Neural cell (in vitro differentiated cells): ENCODE results near the gene DNAL4. TPM values are rescaled to one million over a fixed set of nuclear protein-coding genes. Genes with fewer than 3 reads are reported as not detected.

ENCODE experiments used
- H2AFZ ChIP-seq: fragments of 200-600, 300-800 bp; sonication (generic), shearing (Covaris generic); 2 replicates; pipeline ENCODE4 v1.6.0; 2014; ENCODE audit warnings: low read depth, mild to moderate bottlenecking, antibody characterized with exemption, low read length, moderate library complexity
- H3F3A ChIP-seq: fragments of 200-600 bp; shearing (Covaris generic); 2 replicates; pipeline ENCODE4 v1.6.1; 2016; ENCODE audit warnings: mild to moderate bottlenecking, moderate library complexity, mixed read lengths, antibody characterized with exemption, low read length; ENCODE audit not compliant: insufficient read depth, poor library complexity, severe bottlenecking
- H3K27ac ChIP-seq: fragments of 200-600, 300-800 bp; sonication (generic), shearing (Covaris generic); 2 replicates; pipeline ENCODE4 v1.5.1; 2014; ENCODE audit warnings: mild to moderate bottlenecking, low read length, moderate library complexity
- H3K27me3 ChIP-seq: fragments of 300-800, 200-600 bp; sonication (generic), shearing (Covaris generic); 2 replicates; pipeline ENCODE4 v1.6.0; 2014; ENCODE audit warnings: mild to moderate bottlenecking, low read depth, low read length, moderate library complexity; ENCODE audit not compliant: insufficient read depth
- H3K36me3 ChIP-seq: fragments of 300-800, 200-600 bp; sonication (generic), shearing (Covaris generic); 2 replicates; pipeline ENCODE4 v1.5.1; 2014; ENCODE audit warnings: mild to moderate bottlenecking, antibody characterized with exemption, low read length, moderate library complexity; ENCODE audit not compliant: insufficient read depth
- H3K4me2 ChIP-seq: fragments of 300-800, 200-600 bp; sonication (generic), shearing (Covaris generic); 2 replicates; pipeline ENCODE4 v1.6.0; 2014; ENCODE audit warnings: mild to moderate bottlenecking, low read length
- H3K4me3 ChIP-seq: fragments of 300-800, 200-600 bp; sonication (generic), shearing (Covaris generic); 2 replicates; pipeline ENCODE4 v1.5.1; 2014; ENCODE audit warnings: mild to moderate bottlenecking, low read length, moderate library complexity
- H3K79me2 ChIP-seq: fragments of 200-600 bp; shearing (Covaris generic); replicated peaks from 2 replicates; pipeline ENCODE4 v1.6.0; 2014; ENCODE audit warnings: mild to moderate bottlenecking, low read length, moderate library complexity; ENCODE audit not compliant: insufficient read depth
- H3K9ac ChIP-seq: fragments of 300-800, 200-600 bp; sonication (generic), shearing (Covaris generic); 2 replicates; pipeline ENCODE4 v1.6.1; 2016; ENCODE audit warnings: mild to moderate bottlenecking, low read length, mixed read lengths
- H3K9me2 ChIP-seq: fragments of 200-600 bp; shearing (Covaris generic); 2 replicates; pipeline ENCODE4 v1.6.1; 2016; ENCODE audit warnings: mild to moderate bottlenecking, low read length, mixed read lengths; ENCODE audit not compliant: insufficient read depth
- H3K9me3 ChIP-seq: fragments of 200-600, 300-800 bp; sonication (generic), shearing (Covaris generic); 2 replicates; pipeline ENCODE4 v1.6.1; 2016; ENCODE audit warnings: mild to moderate bottlenecking, mixed run types, low read length, moderate library complexity, mixed read lengths
- H4K20me1 ChIP-seq: fragments of 200-600 bp; shearing (Covaris generic); 2 replicates; pipeline ENCODE4 v1.6.1; 2016; ENCODE audit warnings: mild to moderate bottlenecking, mixed run types; ENCODE audit not compliant: insufficient read depth
- EP300 ChIP-seq: fragments of 450-650 bp; conservative IDR thresholded peaks from 2 replicates; pipeline ENCODE4 v1.6.1; 2014; ENCODE audit warnings: antibody characterized with exemption, mild to moderate bottlenecking, moderate library complexity; ENCODE audit not compliant: poor library complexity, severe bottlenecking
- EZH2 ChIP-seq: fragments of 200-600, 300-800 bp; shearing (Covaris generic), sonication (generic); IDR thresholded peaks from 2 replicates; pipeline ENCODE4 v1.6.1; 2014; ENCODE audit warnings: antibody characterized with exemption, low read length, borderline replicate concordance, mild to moderate bottlenecking; ENCODE audit not compliant: insufficient read depth, poor library complexity, severe bottlenecking
- MXI1 ChIP-seq: fragments of 450-650 bp; conservative IDR thresholded peaks from 2 replicates; pipeline ENCODE4 v1.6.1; 2014; ENCODE audit warnings: antibody characterized with exemption, mild to moderate bottlenecking; ENCODE audit not compliant: poor library complexity, severe bottlenecking
- POLR2AphosphoS5 ChIP-seq: IDR thresholded peaks from 2 replicates; pipeline ENCODE4 v1.6.1; 2012
- RAD21 ChIP-seq: fragments of 450-650 bp; conservative IDR thresholded peaks from 2 replicates; pipeline ENCODE4 v1.6.1; 2014; ENCODE audit warnings: antibody characterized with exemption, mild to moderate bottlenecking, moderate library complexity
- SMC3 ChIP-seq: fragments of 450-650 bp; conservative IDR thresholded peaks from 2 replicates; pipeline ENCODE4 v1.6.1; 2014; ENCODE audit warnings: antibody characterized with exemption, mild to moderate bottlenecking, moderate library complexity; ENCODE audit not compliant: poor library complexity
- TAF1 ChIP-seq: IDR thresholded peaks from 2 replicates; pipeline ENCODE4 v1.6.1; 2012; ENCODE audit warnings: low read depth
- polyA plus RNA-seq: library from polyadenylated mRNA; depleted of rRNA; stranded (reverse); fragments of >200 nt; gene quantifications from 2 replicates; pipeline ENCODE4 v1.2.3, GENCODE V29; 2014
- TF ChIP-seq, protein P1 (sequence below): IDR thresholded peaks from 2 replicates; pipeline ENCODE4 v1.6.1; 2012; ENCODE audit warnings: borderline replicate concordance
- TF ChIP-seq, protein P2 (sequence below): fragments of 450-650 bp; IDR thresholded peaks from 2 replicates; pipeline ENCODE4 v1.5.1; 2014; ENCODE audit warnings: antibody characterized with exemption, mild to moderate bottlenecking, moderate library complexity; ENCODE audit not compliant: poor library complexity, severe bottlenecking

DNAL4 gene
- polyA plus RNA-seq, 1 donor from 2014 or later = 95.0 TPM

DNA sequence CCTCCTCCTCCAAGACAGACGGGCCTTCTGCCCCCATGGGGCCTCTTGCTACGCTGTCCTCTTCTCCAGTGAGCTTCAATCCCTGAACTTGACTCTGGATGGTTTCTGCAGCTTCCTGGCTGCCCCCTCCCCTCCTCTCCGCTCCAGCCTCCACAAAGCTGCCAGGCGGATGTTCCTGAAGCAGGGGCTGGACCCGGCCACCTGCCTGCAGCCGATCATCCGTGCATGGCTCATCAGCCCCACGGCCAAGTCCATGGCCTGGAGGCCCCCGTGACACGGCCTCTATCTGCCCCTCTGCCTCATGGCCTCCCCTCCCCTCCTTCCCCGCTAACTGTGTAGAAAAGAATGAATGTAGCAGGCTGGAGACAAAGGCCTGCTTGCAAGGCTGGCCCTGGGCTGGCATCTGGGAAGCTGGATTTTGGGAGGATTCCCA, 31.4 kb downstream of the DNAL4 start:
- H3K79me2 ChIP-seq = no peaks in the 10 kb centered on the region
- H3K9me2 ChIP-seq = no peaks in the 10 kb centered on the region
- H3F3A ChIP-seq = no peaks in the 10 kb centered on the region
- no peak overlapping the region for H2AFZ ChIP-seq
- TF ChIP-seq SMC3 (no peak), EZH2 (no peak)
- TF ChIP-seq, protein P1, sequence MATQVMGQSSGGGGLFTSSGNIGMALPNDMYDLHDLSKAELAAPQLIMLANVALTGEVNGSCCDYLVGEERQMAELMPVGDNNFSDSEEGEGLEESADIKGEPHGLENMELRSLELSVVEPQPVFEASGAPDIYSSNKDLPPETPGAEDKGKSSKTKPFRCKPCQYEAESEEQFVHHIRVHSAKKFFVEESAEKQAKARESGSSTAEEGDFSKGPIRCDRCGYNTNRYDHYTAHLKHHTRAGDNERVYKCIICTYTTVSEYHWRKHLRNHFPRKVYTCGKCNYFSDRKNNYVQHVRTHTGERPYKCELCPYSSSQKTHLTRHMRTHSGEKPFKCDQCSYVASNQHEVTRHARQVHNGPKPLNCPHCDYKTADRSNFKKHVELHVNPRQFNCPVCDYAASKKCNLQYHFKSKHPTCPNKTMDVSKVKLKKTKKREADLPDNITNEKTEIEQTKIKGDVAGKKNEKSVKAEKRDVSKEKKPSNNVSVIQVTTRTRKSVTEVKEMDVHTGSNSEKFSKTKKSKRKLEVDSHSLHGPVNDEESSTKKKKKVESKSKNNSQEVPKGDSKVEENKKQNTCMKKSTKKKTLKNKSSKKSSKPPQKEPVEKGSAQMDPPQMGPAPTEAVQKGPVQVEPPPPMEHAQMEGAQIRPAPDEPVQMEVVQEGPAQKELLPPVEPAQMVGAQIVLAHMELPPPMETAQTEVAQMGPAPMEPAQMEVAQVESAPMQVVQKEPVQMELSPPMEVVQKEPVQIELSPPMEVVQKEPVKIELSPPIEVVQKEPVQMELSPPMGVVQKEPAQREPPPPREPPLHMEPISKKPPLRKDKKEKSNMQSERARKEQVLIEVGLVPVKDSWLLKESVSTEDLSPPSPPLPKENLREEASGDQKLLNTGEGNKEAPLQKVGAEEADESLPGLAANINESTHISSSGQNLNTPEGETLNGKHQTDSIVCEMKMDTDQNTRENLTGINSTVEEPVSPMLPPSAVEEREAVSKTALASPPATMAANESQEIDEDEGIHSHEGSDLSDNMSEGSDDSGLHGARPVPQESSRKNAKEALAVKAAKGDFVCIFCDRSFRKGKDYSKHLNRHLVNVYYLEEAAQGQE = no peak
- TF ChIP-seq, protein P2, sequence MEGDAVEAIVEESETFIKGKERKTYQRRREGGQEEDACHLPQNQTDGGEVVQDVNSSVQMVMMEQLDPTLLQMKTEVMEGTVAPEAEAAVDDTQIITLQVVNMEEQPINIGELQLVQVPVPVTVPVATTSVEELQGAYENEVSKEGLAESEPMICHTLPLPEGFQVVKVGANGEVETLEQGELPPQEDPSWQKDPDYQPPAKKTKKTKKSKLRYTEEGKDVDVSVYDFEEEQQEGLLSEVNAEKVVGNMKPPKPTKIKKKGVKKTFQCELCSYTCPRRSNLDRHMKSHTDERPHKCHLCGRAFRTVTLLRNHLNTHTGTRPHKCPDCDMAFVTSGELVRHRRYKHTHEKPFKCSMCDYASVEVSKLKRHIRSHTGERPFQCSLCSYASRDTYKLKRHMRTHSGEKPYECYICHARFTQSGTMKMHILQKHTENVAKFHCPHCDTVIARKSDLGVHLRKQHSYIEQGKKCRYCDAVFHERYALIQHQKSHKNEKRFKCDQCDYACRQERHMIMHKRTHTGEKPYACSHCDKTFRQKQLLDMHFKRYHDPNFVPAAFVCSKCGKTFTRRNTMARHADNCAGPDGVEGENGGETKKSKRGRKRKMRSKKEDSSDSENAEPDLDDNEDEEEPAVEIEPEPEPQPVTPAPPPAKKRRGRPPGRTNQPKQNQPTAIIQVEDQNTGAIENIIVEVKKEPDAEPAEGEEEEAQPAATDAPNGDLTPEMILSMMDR = no peak
- H3K4me2 ChIP-seq = no peak overlapping the region
- no peak overlapping the region for H3K4me3 ChIP-seq
- peak overlapping the region; percentile 16 for H3K9ac ChIP-seq
- no peaks in the 10 kb centered on the region for H4K20me1 ChIP-seq
- no peaks in the 10 kb centered on the region for H3K36me3 ChIP-seq
- H3K27me3 ChIP-seq = no peaks in the 10 kb centered on the region
- no peak overlapping the region for H3K27ac ChIP-seq
- no peaks in the 10 kb centered on the region for H3K9me3 ChIP-seq

DNA sequence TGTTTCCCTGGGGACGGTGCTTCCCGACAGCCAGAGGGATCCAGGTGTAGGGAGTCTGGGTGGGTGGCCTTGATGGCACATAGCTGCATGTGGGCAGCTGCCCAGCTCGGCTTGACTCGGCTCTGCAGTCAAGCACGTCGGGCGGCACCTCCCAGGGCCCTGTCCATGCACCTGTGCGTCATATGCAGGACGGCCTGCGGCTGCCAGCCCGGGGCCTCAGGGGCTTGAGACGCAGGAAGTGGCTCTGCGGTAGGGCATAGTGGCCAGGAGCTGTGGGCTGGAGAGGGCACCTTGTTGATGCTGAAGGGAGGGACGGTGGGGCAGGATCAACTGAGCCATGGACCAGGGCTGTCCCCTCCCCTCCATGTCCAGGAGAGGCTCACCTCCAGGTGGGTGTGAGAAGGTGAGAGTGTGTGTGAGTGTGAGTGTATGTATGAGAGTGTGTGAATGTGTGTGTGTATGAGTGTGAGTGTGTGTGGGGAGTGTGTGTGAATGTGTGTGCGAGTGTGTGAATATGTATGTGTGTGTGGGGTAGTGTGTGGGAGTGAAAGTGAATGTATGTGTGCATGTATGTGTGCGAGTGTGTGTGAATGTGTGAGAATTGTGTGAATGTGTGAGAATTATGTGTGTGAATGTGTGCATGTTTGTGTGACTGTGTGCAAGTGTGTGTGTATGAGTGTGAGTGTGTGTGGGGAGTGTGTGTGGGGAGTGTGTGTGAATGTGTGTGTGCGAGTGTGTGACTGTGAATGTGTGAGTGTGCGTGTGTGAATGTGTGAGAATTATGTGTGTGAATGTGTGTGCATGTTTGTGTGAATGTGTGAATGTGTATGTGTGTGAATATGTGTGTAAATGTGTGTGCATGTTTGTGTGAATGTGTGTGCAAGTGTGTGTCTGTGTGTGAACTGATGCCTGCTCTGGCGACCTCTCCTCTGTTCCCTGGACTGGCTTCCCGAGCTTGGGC, 32.5 kb downstream of the DNAL4 start:
- Histone ChIP-seq H2AFZ (no peak overlapping the region), H3K27me3 (no peaks in the 10 kb centered on the region), H3K27ac (no peak overlapping the region), H3K4me3 (no peak overlapping the region), H3K9me3 (no peaks in the 10 kb centered on the region), H3F3A (no peaks in the 10 kb centered on the region), H3K9me2 (no peaks in the 10 kb centered on the region), H3K36me3 (no peaks in the 10 kb centered on the region), H3K9ac (peak overlapping the region; percentile 6), H4K20me1 (no peaks in the 10 kb centered on the region), H3K79me2 (no peaks in the 10 kb centered on the region), H3K4me2 (no peak overlapping the region)
- TF ChIP-seq MXI1 = no peak
- TF ChIP-seq, protein P1 = no peak
- TF ChIP-seq SMC3 = no peak
- TF ChIP-seq POLR2AphosphoS5 = no peak
- no peak for TF ChIP-seq EZH2
- no peak for TF ChIP-seq RAD21
- TF ChIP-seq, protein P2 = no peak
- no peak for TF ChIP-seq TAF1
- no peak for TF ChIP-seq EP300
